IMR-90 (cell line): ENCODE results near the gene GPR176. TPM values are rescaled to one million over a fixed set of nuclear protein-coding genes. Genes with fewer than 3 reads are reported as not detected.

ENCODE experiments used
- ATAC-seq: fragments of 200-7000 bp; cut with Tn5 transposase; 2 replicates; pipeline ENCODE4 v1.9.1; 2020; ENCODE audit warnings: low read depth, mild to moderate bottlenecking, moderate library complexity
- BruUV-seq: library from RNA; stranded (reverse); fragments of 400-500 nt; replicated peaks from 2 replicates; lab custom pipeline; 2021; lab: Mats Ljungman, UMichigan
- CTCF ChIA-PET: fragments of 300-600 bp; formaldehyde crosslinking; extraction: SDS; loops from one replicate; lab custom pipeline; 2021; ENCODE audit warnings: antibody characterized with exemption; lab: Yijun Ruan, JAX
- POLR2A ChIA-PET: fragments of 300-600 bp; sonication (Branson Sonifier 250); formaldehyde crosslinking; loops from one replicate; lab custom pipeline; 2022; ENCODE audit warnings: antibody characterized with exemption; ENCODE audit not compliant: unreplicated experiment; lab: Charles Lee
- DNase-seq: peaks from one replicate; pipeline ENCODE4 v3.0.0; 2013
- H2AFZ ChIP-seq: replicated peaks from 2 replicates; pipeline ENCODE3; 2013; ENCODE audit warnings: low read length, mild to moderate bottlenecking; ENCODE audit not compliant: poor library complexity
- H2AK5ac ChIP-seq: 2 replicates; pipeline ENCODE4 v1.6.1; 2013; ENCODE audit warnings: low read depth, low read length, inconsistent platforms
- H2AK9ac ChIP-seq: replicated peaks from 2 replicates; pipeline ENCODE3; 2013; ENCODE audit warnings: mild to moderate bottlenecking, low read depth, low read length, moderate library complexity; ENCODE audit not compliant: poor library complexity
- H2BK120ac ChIP-seq: 2 replicates; pipeline ENCODE4 v1.6.1; 2013; ENCODE audit warnings: low read depth, low read length, inconsistent platforms
- H2BK15ac ChIP-seq: 3 replicates; pipeline ENCODE4 v1.6.1; 2013; ENCODE audit warnings: low read depth, low read length, inconsistent platforms
- H2BK20ac ChIP-seq: 2 replicates; pipeline ENCODE4 v1.6.1; 2013; ENCODE audit warnings: low read depth, mild to moderate bottlenecking, inconsistent platforms, low read length, moderate library complexity
- H2BK5ac ChIP-seq: 2 replicates; pipeline ENCODE4 v1.6.1; 2013; ENCODE audit warnings: mild to moderate bottlenecking, low read depth, low read length, inconsistent platforms; ENCODE audit not compliant: poor library complexity, severe bottlenecking
- H3K14ac ChIP-seq: replicated peaks from 2 replicates; pipeline ENCODE4 v1.6.1; 2013; ENCODE audit warnings: low read depth, low read length, inconsistent platforms
- H3K18ac ChIP-seq: 2 replicates; pipeline ENCODE4 v1.6.1; 2013; ENCODE audit warnings: low read depth, low read length, control low read depth
- H3K23ac ChIP-seq: 2 replicates; pipeline ENCODE4 v1.6.1; 2013; ENCODE audit warnings: low read depth, low read length, inconsistent platforms
- H3K27ac ChIP-seq: 2 replicates; pipeline ENCODE4 v1.5.1; 2013; ENCODE audit warnings: mild to moderate bottlenecking, control low read depth, low read length; ENCODE audit not compliant: insufficient read depth
- H3K27me3 ChIP-seq: 2 replicates; pipeline ENCODE4 v1.6.1; 2013; ENCODE audit warnings: low read length; ENCODE audit not compliant: control insufficient read depth, insufficient read depth
- H3K36me3 ChIP-seq: 2 replicates; pipeline ENCODE4 v1.6.1; 2013; ENCODE audit warnings: low read length, mixed read lengths; ENCODE audit not compliant: control insufficient read depth, insufficient read depth
- H3K4ac ChIP-seq: 2 replicates; pipeline ENCODE4 v1.6.1; 2013; ENCODE audit warnings: low read depth, low read length, inconsistent platforms
- H3K4me1 ChIP-seq: 2 replicates; pipeline ENCODE4 v1.6.1; 2013; ENCODE audit warnings: low read length, mixed read lengths; ENCODE audit not compliant: control insufficient read depth, insufficient read depth
- H3K4me2 ChIP-seq: 2 replicates; pipeline ENCODE4 v1.6.1; 2013; ENCODE audit warnings: low read depth, mild to moderate bottlenecking, control low read depth, low read length, moderate library complexity
- H3K4me3 ChIP-seq: 2 replicates; pipeline ENCODE4 v1.5.1; 2013; ENCODE audit warnings: low read depth, mild to moderate bottlenecking, control low read depth, low read length, moderate library complexity; ENCODE audit not compliant: insufficient read depth
- H3K56ac ChIP-seq: 2 replicates; pipeline ENCODE4 v1.6.1; 2013; ENCODE audit warnings: low read length, inconsistent platforms; ENCODE audit not compliant: insufficient read depth; ENCODE audit errors: extremely low read depth
- H3K79me1 ChIP-seq, 2 experiments: 2 replicates each; pipeline ENCODE4 v1.6.1; 2013; ENCODE audit warnings: low read length in 2 of 2, inconsistent platforms in 1 of 2, low read depth in 1 of 2
- H3K9ac ChIP-seq: 2 replicates; pipeline ENCODE4 v1.6.1; 2013; ENCODE audit warnings: low read depth, low read length, control low read depth
- H3K9me1 ChIP-seq: 2 replicates; pipeline ENCODE4 v1.6.1; 2013; ENCODE audit warnings: low read length, inconsistent platforms; ENCODE audit not compliant: insufficient read depth
- H3K9me3 ChIP-seq: 2 replicates; pipeline ENCODE4 v1.6.1; 2013; ENCODE audit warnings: low read length; ENCODE audit not compliant: control insufficient read depth, insufficient read depth
- H4K20me1 ChIP-seq: 2 replicates; pipeline ENCODE4 v1.6.1; 2013; ENCODE audit warnings: low read length, inconsistent platforms; ENCODE audit not compliant: insufficient read depth
- H4K5ac ChIP-seq: 2 replicates; pipeline ENCODE4 v1.6.1; 2013; ENCODE audit warnings: mild to moderate bottlenecking, low read depth, low read length, control low read depth
- H4K8ac ChIP-seq, 2 experiments: 2 replicates each; pipeline ENCODE4 v1.6.1; 2013; ENCODE audit warnings: low read depth in 2 of 2, low read length in 2 of 2, control low read depth in 1 of 2, inconsistent platforms in 1 of 2
- H4K91ac ChIP-seq: 2 replicates; pipeline ENCODE4 v1.6.1; 2013; ENCODE audit warnings: low read depth, low read length, inconsistent platforms; ENCODE audit not compliant: insufficient read depth
- BHLHE40 ChIP-seq: fragments of 150-350 bp; IDR thresholded peaks from 2 replicates; pipeline ENCODE4 v1.6.1; 2016; ENCODE audit warnings: mild to moderate bottlenecking, low read depth, low read length
- CEBPB ChIP-seq: IDR thresholded peaks from 2 replicates; pipeline ENCODE4 v1.6.1; 2012; ENCODE audit warnings: low read depth, low read length, improper control_type of control experiment
- CHD1 ChIP-seq: IDR thresholded peaks from 2 replicates; pipeline ENCODE4 v1.6.1; 2012; ENCODE audit warnings: low read depth, low read length, improper control_type of control experiment
- FOS ChIP-seq: fragments of 150-350 bp; IDR thresholded peaks from 2 replicates; pipeline ENCODE4 v1.6.1; 2016; ENCODE audit warnings: low read depth, low read length
- MAFK ChIP-seq: IDR thresholded peaks from 2 replicates; pipeline ENCODE4 v1.6.1; 2012; ENCODE audit warnings: low read depth, low read length, improper control_type of control experiment
- MAZ ChIP-seq: IDR thresholded peaks from 2 replicates; pipeline ENCODE4 v1.6.1; 2012; ENCODE audit warnings: low read depth, mild to moderate bottlenecking, low read length, improper control_type of control experiment, moderate library complexity, borderline replicate concordance
- MXI1 ChIP-seq: IDR thresholded peaks from 2 replicates; pipeline ENCODE4 v1.6.1; 2012; ENCODE audit warnings: low read depth, mild to moderate bottlenecking, low read length, moderate library complexity, borderline replicate concordance
- NFE2L2 ChIP-seq: fragments of 150-350 bp; IDR thresholded peaks from 2 replicates; pipeline ENCODE4 v1.6.1; 2016; ENCODE audit warnings: low read depth, mild to moderate bottlenecking, low read length
- POLR2A ChIP-seq: IDR thresholded peaks from 2 replicates; pipeline ENCODE4 v1.6.1; 2012; ENCODE audit warnings: mild to moderate bottlenecking, low read depth, low read length
- RAD21 ChIP-seq: IDR thresholded peaks from 2 replicates; pipeline ENCODE4 v1.6.1; 2012; ENCODE audit warnings: low read length, improper control_type of control experiment
- RCOR1 ChIP-seq: IDR thresholded peaks from 2 replicates; pipeline ENCODE4 v1.6.1; 2012; ENCODE audit warnings: mild to moderate bottlenecking, low read length, improper control_type of control experiment; ENCODE audit not compliant: insufficient replicate concordance
- RFX5 ChIP-seq: IDR thresholded peaks from 2 replicates; pipeline ENCODE4 v1.8.0; 2012; ENCODE audit warnings: low read depth, mild to moderate bottlenecking, low read length, moderate library complexity
- SMC3 ChIP-seq: fragments of 150-350 bp; IDR thresholded peaks from 2 replicates; pipeline ENCODE4 v1.6.1; 2016; ENCODE audit warnings: low read depth, mild to moderate bottlenecking, antibody characterized with exemption, low read length, moderate library complexity
- WGBS, 2 experiments: methylation state at CpG; one replicate each; pipeline versions ENCODE4 v1.1.5 to v1.1.7; 2013; ENCODE audit warnings: missing lambda C conversion rate in 2 of 2; ENCODE audit not compliant: insufficient read length in 1 of 2; ENCODE audit errors: extremely low coverage in 2 of 2; 5-methylcytosine and 5-hydroxymethylcytosine counted together
- dilution Hi-C: fragments of 300-500 bp; cut with HindIII; formaldehyde crosslinking; loops from one replicate; pipeline ENCODE4 v1.14.3; 2018; ENCODE audit warnings: low sequenced_read_pairs; ENCODE audit not compliant: unreplicated experiment
- in situ Hi-C: fragments of 300-500 bp; cut with MboI; formaldehyde crosslinking; loops from 3 replicates; pipeline ENCODE4 v1.14.3; 2019; ENCODE audit warnings: low sequenced_read_pairs, inconsistent platforms, mixed read lengths
- intact Hi-C: fragments of 100-400 bp; cut with micrococcal nuclease; formaldehyde crosslinking; loops from 2 replicates; pipeline ENCODE4 v1.10.0; 2022
- polyA plus RNA-seq, 3 experiments: library from polyadenylated mRNA; depleted of rRNA; stranded (reverse); fragments of >200 nt; gene quantifications; 2 replicates each; pipeline ENCODE4 v1.2.3, GENCODE V29; 2012; ENCODE audit warnings: low replicate concordance in 1 of 3
- total RNA-seq: library from RNA; depleted of rRNA; stranded (reverse); fragments of >200 nt; gene quantifications from 2 replicates; pipeline ENCODE4 v1.2.3, GENCODE V29; 2012
- TF ChIP-seq, protein P1 (sequence below): conservative IDR thresholded peaks from 2 replicates; pipeline ENCODE4 v1.5.1; 2012; ENCODE audit warnings: mild to moderate bottlenecking, low read depth, low read length, improper control_type of control experiment
- TF ChIP-seq, protein P2 (sequence below): fragments of 150-350 bp; IDR thresholded peaks from 2 replicates; pipeline ENCODE4 v1.6.1; 2017; ENCODE audit warnings: mild to moderate bottlenecking, antibody characterized with exemption, low read length, low read depth
- TF ChIP-seq, protein P3 (sequence below): fragments of 150-350 bp; IDR thresholded peaks from 2 replicates; pipeline ENCODE4 v1.6.1; 2016; ENCODE audit warnings: low read depth, mild to moderate bottlenecking, low read length, moderate library complexity, borderline replicate concordance

Gene GPR176
- total and polyA plus RNA-seq, 2 of the 4 experiments (the other 2 are of a cell fraction): 114 to 246 TPM

DNA sequence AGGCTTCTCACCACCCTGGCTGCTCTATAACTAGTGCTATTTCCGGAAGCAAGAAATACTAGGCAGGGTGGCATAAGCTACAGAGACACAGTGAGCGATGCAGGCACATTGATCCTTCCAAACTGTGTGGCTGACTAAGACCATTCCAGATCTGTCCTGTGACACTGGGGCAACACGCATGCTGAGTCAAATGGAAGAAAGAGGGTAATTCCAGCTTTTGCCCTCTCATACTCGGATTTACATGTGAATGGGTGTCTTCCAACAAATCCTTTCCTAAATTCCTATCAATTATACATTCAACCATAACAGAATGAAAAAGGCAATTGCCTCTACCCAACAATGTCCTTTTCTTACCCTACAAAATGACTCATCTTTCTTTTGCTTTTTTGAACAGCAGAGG, 142.6 kb downstream of the GPR176 start:
- Histone ChIP-seq H3K14ac (no peak overlapping the region; the same call in 1 of the 2 replicates), H3K4me2 (no peak overlapping the region), H2BK5ac (no peak overlapping the region), H3K9ac (no peak overlapping the region), H2BK20ac (no peak overlapping the region), H4K20me1 (no peaks in the 10 kb centered on the region), H3K4ac (no peak overlapping the region), H3K4me3 (no peak overlapping the region), H3K4me1 (peaks cover 4% of the 10 kb centered on the region; the same call in 1 of the 2 replicates), H4K5ac (no peak overlapping the region; the same call in 1 of the 2 replicates), H2BK120ac (no peak overlapping the region), H3K9me3 (no peaks in the 10 kb centered on the region), H3K27me3 (no peaks in the 10 kb centered on the region), H3K27ac (no peak overlapping the region), H3K36me3 (no peaks in the 10 kb centered on the region), H4K91ac (no peak overlapping the region), H3K79me1 (no peaks in the 10 kb centered on the region), H2AK5ac (no peak overlapping the region; the same call in 1 of the 2 replicates), H3K18ac (no peak overlapping the region), H3K23ac (no peak overlapping the region), H3K56ac (no peak overlapping the region), H2AFZ (no peak overlapping the region), H4K8ac (no peak overlapping the region), H2AK9ac (no peak overlapping the region), H2BK15ac (no peak overlapping the region), H3K9me1 (no peaks in the 10 kb centered on the region; the same call in 1 of the 2 replicates)
- no TSS peak for BruUV-seq
- TF ChIP-seq RFX5 (no peak), MAFK (no peak), MAZ (no peak), BHLHE40 (no peak), FOS (no peak), RCOR1 (no peak), NFE2L2 (no peak), RAD21 (no peak), CEBPB (no peak), SMC3 (no peak), MXI1 (no peak), CHD1 (no peak), POLR2A (no peak)
- TF ChIP-seq, protein P1, sequence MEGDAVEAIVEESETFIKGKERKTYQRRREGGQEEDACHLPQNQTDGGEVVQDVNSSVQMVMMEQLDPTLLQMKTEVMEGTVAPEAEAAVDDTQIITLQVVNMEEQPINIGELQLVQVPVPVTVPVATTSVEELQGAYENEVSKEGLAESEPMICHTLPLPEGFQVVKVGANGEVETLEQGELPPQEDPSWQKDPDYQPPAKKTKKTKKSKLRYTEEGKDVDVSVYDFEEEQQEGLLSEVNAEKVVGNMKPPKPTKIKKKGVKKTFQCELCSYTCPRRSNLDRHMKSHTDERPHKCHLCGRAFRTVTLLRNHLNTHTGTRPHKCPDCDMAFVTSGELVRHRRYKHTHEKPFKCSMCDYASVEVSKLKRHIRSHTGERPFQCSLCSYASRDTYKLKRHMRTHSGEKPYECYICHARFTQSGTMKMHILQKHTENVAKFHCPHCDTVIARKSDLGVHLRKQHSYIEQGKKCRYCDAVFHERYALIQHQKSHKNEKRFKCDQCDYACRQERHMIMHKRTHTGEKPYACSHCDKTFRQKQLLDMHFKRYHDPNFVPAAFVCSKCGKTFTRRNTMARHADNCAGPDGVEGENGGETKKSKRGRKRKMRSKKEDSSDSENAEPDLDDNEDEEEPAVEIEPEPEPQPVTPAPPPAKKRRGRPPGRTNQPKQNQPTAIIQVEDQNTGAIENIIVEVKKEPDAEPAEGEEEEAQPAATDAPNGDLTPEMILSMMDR: no peak
- TF ChIP-seq, protein P2, sequence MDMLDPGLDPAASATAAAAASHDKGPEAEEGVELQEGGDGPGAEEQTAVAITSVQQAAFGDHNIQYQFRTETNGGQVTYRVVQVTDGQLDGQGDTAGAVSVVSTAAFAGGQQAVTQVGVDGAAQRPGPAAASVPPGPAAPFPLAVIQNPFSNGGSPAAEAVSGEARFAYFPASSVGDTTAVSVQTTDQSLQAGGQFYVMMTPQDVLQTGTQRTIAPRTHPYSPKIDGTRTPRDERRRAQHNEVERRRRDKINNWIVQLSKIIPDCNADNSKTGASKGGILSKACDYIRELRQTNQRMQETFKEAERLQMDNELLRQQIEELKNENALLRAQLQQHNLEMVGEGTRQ: no peak
- TF ChIP-seq, protein P3, sequence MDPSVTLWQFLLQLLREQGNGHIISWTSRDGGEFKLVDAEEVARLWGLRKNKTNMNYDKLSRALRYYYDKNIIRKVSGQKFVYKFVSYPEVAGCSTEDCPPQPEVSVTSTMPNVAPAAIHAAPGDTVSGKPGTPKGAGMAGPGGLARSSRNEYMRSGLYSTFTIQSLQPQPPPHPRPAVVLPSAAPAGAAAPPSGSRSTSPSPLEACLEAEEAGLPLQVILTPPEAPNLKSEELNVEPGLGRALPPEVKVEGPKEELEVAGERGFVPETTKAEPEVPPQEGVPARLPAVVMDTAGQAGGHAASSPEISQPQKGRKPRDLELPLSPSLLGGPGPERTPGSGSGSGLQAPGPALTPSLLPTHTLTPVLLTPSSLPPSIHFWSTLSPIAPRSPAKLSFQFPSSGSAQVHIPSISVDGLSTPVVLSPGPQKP: no peak
- WGBS, 2 experiments: no CpG with 5 or more reads among the region's 4 CpGs
- in situ Hi-C loops: no loop called here
- peak; percentile 44 for DNase-seq
- ChIA-PET CTCF (interaction anchor here (0.5 to 0.7 kb wide), 2 partner anchors 14 to 336 kb away, joined by 3 read pairs; no protein-coding TSS in a partner anchor), POLR2A (no interaction called here)
- intact Hi-C loops: no loop called here
- ATAC-seq: no peak
- dilution Hi-C loops: no loop called here
